IMR-90 (cell line): ENCODE results near the gene GPBAR1. TPM values are rescaled to one million over a fixed set of nuclear protein-coding genes. Genes with fewer than 3 reads are reported as not detected.

ENCODE experiments used
- ATAC-seq: fragments of 200-7000 bp; cut with Tn5 transposase; 2 replicates; pipeline ENCODE4 v1.9.1; 2020; ENCODE audit warnings: low read depth, mild to moderate bottlenecking, moderate library complexity
- BruUV-seq: library from RNA; stranded (reverse); fragments of 400-500 nt; replicated peaks from 2 replicates; lab custom pipeline; 2021; lab: Mats Ljungman, UMichigan
- CTCF ChIA-PET: fragments of 300-600 bp; formaldehyde crosslinking; extraction: SDS; loops from one replicate; lab custom pipeline; 2021; ENCODE audit warnings: antibody characterized with exemption; lab: Yijun Ruan, JAX
- POLR2A ChIA-PET: fragments of 300-600 bp; sonication (Branson Sonifier 250); formaldehyde crosslinking; loops from one replicate; lab custom pipeline; 2022; ENCODE audit warnings: antibody characterized with exemption; ENCODE audit not compliant: unreplicated experiment; lab: Charles Lee
- DNase-seq: peaks from one replicate; pipeline ENCODE4 v3.0.0; 2013
- H2AFZ ChIP-seq: replicated peaks from 2 replicates; pipeline ENCODE3; 2013; ENCODE audit warnings: low read length, mild to moderate bottlenecking; ENCODE audit not compliant: poor library complexity
- H2AK5ac ChIP-seq: 2 replicates; pipeline ENCODE4 v1.6.1; 2013; ENCODE audit warnings: low read depth, low read length, inconsistent platforms
- H2AK9ac ChIP-seq: replicated peaks from 2 replicates; pipeline ENCODE3; 2013; ENCODE audit warnings: mild to moderate bottlenecking, low read depth, low read length, moderate library complexity; ENCODE audit not compliant: poor library complexity
- H2BK120ac ChIP-seq: 2 replicates; pipeline ENCODE4 v1.6.1; 2013; ENCODE audit warnings: low read depth, low read length, inconsistent platforms
- H2BK15ac ChIP-seq: 3 replicates; pipeline ENCODE4 v1.6.1; 2013; ENCODE audit warnings: low read depth, low read length, inconsistent platforms
- H2BK20ac ChIP-seq: 2 replicates; pipeline ENCODE4 v1.6.1; 2013; ENCODE audit warnings: low read depth, mild to moderate bottlenecking, inconsistent platforms, low read length, moderate library complexity
- H2BK5ac ChIP-seq: 2 replicates; pipeline ENCODE4 v1.6.1; 2013; ENCODE audit warnings: mild to moderate bottlenecking, low read depth, low read length, inconsistent platforms; ENCODE audit not compliant: poor library complexity, severe bottlenecking
- H3K14ac ChIP-seq: replicated peaks from 2 replicates; pipeline ENCODE4 v1.6.1; 2013; ENCODE audit warnings: low read depth, low read length, inconsistent platforms
- H3K18ac ChIP-seq: 2 replicates; pipeline ENCODE4 v1.6.1; 2013; ENCODE audit warnings: low read depth, low read length, control low read depth
- H3K23ac ChIP-seq: 2 replicates; pipeline ENCODE4 v1.6.1; 2013; ENCODE audit warnings: low read depth, low read length, inconsistent platforms
- H3K27ac ChIP-seq: 2 replicates; pipeline ENCODE4 v1.5.1; 2013; ENCODE audit warnings: mild to moderate bottlenecking, control low read depth, low read length; ENCODE audit not compliant: insufficient read depth
- H3K27me3 ChIP-seq: 2 replicates; pipeline ENCODE4 v1.6.1; 2013; ENCODE audit warnings: low read length; ENCODE audit not compliant: control insufficient read depth, insufficient read depth
- H3K36me3 ChIP-seq: 2 replicates; pipeline ENCODE4 v1.6.1; 2013; ENCODE audit warnings: low read length, mixed read lengths; ENCODE audit not compliant: control insufficient read depth, insufficient read depth
- H3K4ac ChIP-seq: 2 replicates; pipeline ENCODE4 v1.6.1; 2013; ENCODE audit warnings: low read depth, low read length, inconsistent platforms
- H3K4me1 ChIP-seq: 2 replicates; pipeline ENCODE4 v1.6.1; 2013; ENCODE audit warnings: low read length, mixed read lengths; ENCODE audit not compliant: control insufficient read depth, insufficient read depth
- H3K4me2 ChIP-seq: 2 replicates; pipeline ENCODE4 v1.6.1; 2013; ENCODE audit warnings: low read depth, mild to moderate bottlenecking, control low read depth, low read length, moderate library complexity
- H3K4me3 ChIP-seq: 2 replicates; pipeline ENCODE4 v1.5.1; 2013; ENCODE audit warnings: low read depth, mild to moderate bottlenecking, control low read depth, low read length, moderate library complexity; ENCODE audit not compliant: insufficient read depth
- H3K56ac ChIP-seq: 2 replicates; pipeline ENCODE4 v1.6.1; 2013; ENCODE audit warnings: low read length, inconsistent platforms; ENCODE audit not compliant: insufficient read depth; ENCODE audit errors: extremely low read depth
- H3K79me1 ChIP-seq, 2 experiments: 2 replicates each; pipeline ENCODE4 v1.6.1; 2013; ENCODE audit warnings: low read length in 2 of 2, inconsistent platforms in 1 of 2, low read depth in 1 of 2
- H3K9ac ChIP-seq: 2 replicates; pipeline ENCODE4 v1.6.1; 2013; ENCODE audit warnings: low read depth, low read length, control low read depth
- H3K9me1 ChIP-seq: 2 replicates; pipeline ENCODE4 v1.6.1; 2013; ENCODE audit warnings: low read length, inconsistent platforms; ENCODE audit not compliant: insufficient read depth
- H3K9me3 ChIP-seq: 2 replicates; pipeline ENCODE4 v1.6.1; 2013; ENCODE audit warnings: low read length; ENCODE audit not compliant: control insufficient read depth, insufficient read depth
- H4K20me1 ChIP-seq: 2 replicates; pipeline ENCODE4 v1.6.1; 2013; ENCODE audit warnings: low read length, inconsistent platforms; ENCODE audit not compliant: insufficient read depth
- H4K5ac ChIP-seq: 2 replicates; pipeline ENCODE4 v1.6.1; 2013; ENCODE audit warnings: mild to moderate bottlenecking, low read depth, low read length, control low read depth
- H4K8ac ChIP-seq, 2 experiments: 2 replicates each; pipeline ENCODE4 v1.6.1; 2013; ENCODE audit warnings: low read depth in 2 of 2, low read length in 2 of 2, control low read depth in 1 of 2, inconsistent platforms in 1 of 2
- H4K91ac ChIP-seq: 2 replicates; pipeline ENCODE4 v1.6.1; 2013; ENCODE audit warnings: low read depth, low read length, inconsistent platforms; ENCODE audit not compliant: insufficient read depth
- BHLHE40 ChIP-seq: fragments of 150-350 bp; IDR thresholded peaks from 2 replicates; pipeline ENCODE4 v1.6.1; 2016; ENCODE audit warnings: mild to moderate bottlenecking, low read depth, low read length
- CHD1 ChIP-seq: IDR thresholded peaks from 2 replicates; pipeline ENCODE4 v1.6.1; 2012; ENCODE audit warnings: low read depth, low read length, improper control_type of control experiment
- MAFK ChIP-seq: IDR thresholded peaks from 2 replicates; pipeline ENCODE4 v1.6.1; 2012; ENCODE audit warnings: low read depth, low read length, improper control_type of control experiment
- MAZ ChIP-seq: IDR thresholded peaks from 2 replicates; pipeline ENCODE4 v1.6.1; 2012; ENCODE audit warnings: low read depth, mild to moderate bottlenecking, low read length, improper control_type of control experiment, moderate library complexity, borderline replicate concordance
- MXI1 ChIP-seq: IDR thresholded peaks from 2 replicates; pipeline ENCODE4 v1.6.1; 2012; ENCODE audit warnings: low read depth, mild to moderate bottlenecking, low read length, moderate library complexity, borderline replicate concordance
- NFE2L2 ChIP-seq: fragments of 150-350 bp; IDR thresholded peaks from 2 replicates; pipeline ENCODE4 v1.6.1; 2016; ENCODE audit warnings: low read depth, mild to moderate bottlenecking, low read length
- POLR2A ChIP-seq: IDR thresholded peaks from 2 replicates; pipeline ENCODE4 v1.6.1; 2012; ENCODE audit warnings: mild to moderate bottlenecking, low read depth, low read length
- RAD21 ChIP-seq: IDR thresholded peaks from 2 replicates; pipeline ENCODE4 v1.6.1; 2012; ENCODE audit warnings: low read length, improper control_type of control experiment
- RCOR1 ChIP-seq: IDR thresholded peaks from 2 replicates; pipeline ENCODE4 v1.6.1; 2012; ENCODE audit warnings: mild to moderate bottlenecking, low read length, improper control_type of control experiment; ENCODE audit not compliant: insufficient replicate concordance
- RFX5 ChIP-seq: IDR thresholded peaks from 2 replicates; pipeline ENCODE4 v1.8.0; 2012; ENCODE audit warnings: low read depth, mild to moderate bottlenecking, low read length, moderate library complexity
- SMC3 ChIP-seq: fragments of 150-350 bp; IDR thresholded peaks from 2 replicates; pipeline ENCODE4 v1.6.1; 2016; ENCODE audit warnings: low read depth, mild to moderate bottlenecking, antibody characterized with exemption, low read length, moderate library complexity
- WGBS, 2 experiments: methylation state at CpG; one replicate each; pipeline versions ENCODE4 v1.1.5 to v1.1.7; 2013; ENCODE audit warnings: missing lambda C conversion rate in 2 of 2; ENCODE audit not compliant: insufficient read length in 1 of 2; ENCODE audit errors: extremely low coverage in 2 of 2; 5-methylcytosine and 5-hydroxymethylcytosine counted together
- dilution Hi-C: fragments of 300-500 bp; cut with HindIII; formaldehyde crosslinking; loops from one replicate; pipeline ENCODE4 v1.14.3; 2018; ENCODE audit warnings: low sequenced_read_pairs; ENCODE audit not compliant: unreplicated experiment
- in situ Hi-C: fragments of 300-500 bp; cut with MboI; formaldehyde crosslinking; loops from 3 replicates; pipeline ENCODE4 v1.14.3; 2019; ENCODE audit warnings: low sequenced_read_pairs, inconsistent platforms, mixed read lengths
- intact Hi-C: fragments of 100-400 bp; cut with micrococcal nuclease; formaldehyde crosslinking; loops from 2 replicates; pipeline ENCODE4 v1.10.0; 2022
- polyA plus RNA-seq, 3 experiments: library from polyadenylated mRNA; depleted of rRNA; stranded (reverse); fragments of >200 nt; gene quantifications; 2 replicates each; pipeline ENCODE4 v1.2.3, GENCODE V29; 2012; ENCODE audit warnings: low replicate concordance in 1 of 3
- total RNA-seq: library from RNA; depleted of rRNA; stranded (reverse); fragments of >200 nt; gene quantifications from 2 replicates; pipeline ENCODE4 v1.2.3, GENCODE V29; 2012
- TF ChIP-seq, protein P1 (sequence below): conservative IDR thresholded peaks from 2 replicates; pipeline ENCODE4 v1.5.1; 2012; ENCODE audit warnings: mild to moderate bottlenecking, low read depth, low read length, improper control_type of control experiment
- TF ChIP-seq, protein P2 (sequence below): fragments of 150-350 bp; IDR thresholded peaks from 2 replicates; pipeline ENCODE4 v1.6.1; 2016; ENCODE audit warnings: low read depth, mild to moderate bottlenecking, low read length, moderate library complexity, borderline replicate concordance
- TF ChIP-seq, protein P3 (sequence below): fragments of 150-350 bp; IDR thresholded peaks from 2 replicates; pipeline ENCODE4 v1.6.1; 2017; ENCODE audit warnings: mild to moderate bottlenecking, antibody characterized with exemption, low read length, low read depth

GPBAR1 gene
- total and polyA plus RNA-seq, 2 of the 4 experiments (the other 2 are of a cell fraction): under 0.01 to 0.21 TPM

DNA sequence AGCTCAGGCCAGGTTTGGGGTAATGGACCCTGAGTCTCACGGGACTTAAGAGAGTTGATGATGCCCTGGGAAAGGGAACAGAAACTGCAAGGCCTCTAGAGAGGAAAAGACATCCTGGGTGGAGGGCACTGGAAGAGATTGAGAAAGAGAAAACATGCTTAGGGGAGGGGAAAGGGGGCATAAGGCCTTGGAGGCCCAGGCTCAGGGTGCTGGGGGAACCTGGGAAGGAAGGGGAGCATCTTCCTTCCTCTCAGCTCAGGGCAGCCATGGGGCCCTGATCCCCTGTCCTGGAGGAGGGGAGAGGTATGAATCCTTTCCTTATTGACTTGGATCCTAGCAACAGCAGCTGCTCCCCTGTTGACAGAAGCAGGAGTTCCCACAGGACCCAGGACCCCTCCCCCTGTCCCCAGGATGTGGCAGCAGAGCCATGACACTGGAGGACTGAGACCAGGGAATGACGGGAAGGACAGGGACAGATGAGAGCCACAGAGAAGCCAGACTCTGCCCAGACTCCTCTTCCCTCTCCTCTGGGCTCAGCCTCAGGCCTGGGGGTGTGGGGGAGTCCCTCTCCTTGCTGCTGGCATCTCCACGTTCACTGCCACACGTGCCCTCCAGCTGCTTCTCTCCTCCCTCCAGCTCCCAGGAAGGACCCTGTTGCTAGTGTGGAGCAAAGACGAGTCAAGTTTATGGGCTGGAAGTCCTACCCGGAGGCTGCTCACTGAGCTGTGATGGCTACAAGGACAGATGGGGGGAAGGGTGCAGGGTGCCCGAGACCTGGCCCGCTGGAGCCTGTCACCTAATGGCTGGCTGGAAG lies 815 bp downstream of the GPBAR1 start:
- no peak overlapping the region for H4K5ac ChIP-seq
- peaks cover 34% of the 10 kb centered on the region for H3K36me3 ChIP-seq
- TF ChIP-seq RAD21 (no peak), POLR2A (no peak), MAFK (no peak), RFX5 (no peak), MXI1 (no peak), RCOR1 (no peak), BHLHE40 (no peak), MAZ (no peak), SMC3 (no peak), CHD1 (no peak), NFE2L2 (no peak)
- TF ChIP-seq, protein P1, sequence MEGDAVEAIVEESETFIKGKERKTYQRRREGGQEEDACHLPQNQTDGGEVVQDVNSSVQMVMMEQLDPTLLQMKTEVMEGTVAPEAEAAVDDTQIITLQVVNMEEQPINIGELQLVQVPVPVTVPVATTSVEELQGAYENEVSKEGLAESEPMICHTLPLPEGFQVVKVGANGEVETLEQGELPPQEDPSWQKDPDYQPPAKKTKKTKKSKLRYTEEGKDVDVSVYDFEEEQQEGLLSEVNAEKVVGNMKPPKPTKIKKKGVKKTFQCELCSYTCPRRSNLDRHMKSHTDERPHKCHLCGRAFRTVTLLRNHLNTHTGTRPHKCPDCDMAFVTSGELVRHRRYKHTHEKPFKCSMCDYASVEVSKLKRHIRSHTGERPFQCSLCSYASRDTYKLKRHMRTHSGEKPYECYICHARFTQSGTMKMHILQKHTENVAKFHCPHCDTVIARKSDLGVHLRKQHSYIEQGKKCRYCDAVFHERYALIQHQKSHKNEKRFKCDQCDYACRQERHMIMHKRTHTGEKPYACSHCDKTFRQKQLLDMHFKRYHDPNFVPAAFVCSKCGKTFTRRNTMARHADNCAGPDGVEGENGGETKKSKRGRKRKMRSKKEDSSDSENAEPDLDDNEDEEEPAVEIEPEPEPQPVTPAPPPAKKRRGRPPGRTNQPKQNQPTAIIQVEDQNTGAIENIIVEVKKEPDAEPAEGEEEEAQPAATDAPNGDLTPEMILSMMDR: no peak
- TF ChIP-seq, protein P2, sequence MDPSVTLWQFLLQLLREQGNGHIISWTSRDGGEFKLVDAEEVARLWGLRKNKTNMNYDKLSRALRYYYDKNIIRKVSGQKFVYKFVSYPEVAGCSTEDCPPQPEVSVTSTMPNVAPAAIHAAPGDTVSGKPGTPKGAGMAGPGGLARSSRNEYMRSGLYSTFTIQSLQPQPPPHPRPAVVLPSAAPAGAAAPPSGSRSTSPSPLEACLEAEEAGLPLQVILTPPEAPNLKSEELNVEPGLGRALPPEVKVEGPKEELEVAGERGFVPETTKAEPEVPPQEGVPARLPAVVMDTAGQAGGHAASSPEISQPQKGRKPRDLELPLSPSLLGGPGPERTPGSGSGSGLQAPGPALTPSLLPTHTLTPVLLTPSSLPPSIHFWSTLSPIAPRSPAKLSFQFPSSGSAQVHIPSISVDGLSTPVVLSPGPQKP: no peak
- TF ChIP-seq, protein P3, sequence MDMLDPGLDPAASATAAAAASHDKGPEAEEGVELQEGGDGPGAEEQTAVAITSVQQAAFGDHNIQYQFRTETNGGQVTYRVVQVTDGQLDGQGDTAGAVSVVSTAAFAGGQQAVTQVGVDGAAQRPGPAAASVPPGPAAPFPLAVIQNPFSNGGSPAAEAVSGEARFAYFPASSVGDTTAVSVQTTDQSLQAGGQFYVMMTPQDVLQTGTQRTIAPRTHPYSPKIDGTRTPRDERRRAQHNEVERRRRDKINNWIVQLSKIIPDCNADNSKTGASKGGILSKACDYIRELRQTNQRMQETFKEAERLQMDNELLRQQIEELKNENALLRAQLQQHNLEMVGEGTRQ: no peak
- H2AK9ac ChIP-seq: no peak overlapping the region
- H3K14ac ChIP-seq: no peak overlapping the region
- in situ Hi-C loops (no loop called here), intact Hi-C loops (no loop called here), dilution Hi-C loops (no loop called here)
- H3K27me3 ChIP-seq: no peaks in the 10 kb centered on the region
- no peak overlapping the region for H2BK20ac ChIP-seq
- DNase-seq (no peak), ATAC-seq (no peak)
- H3K4me3 ChIP-seq: no peak overlapping the region
- peaks cover 0 to 3% of the 10 kb centered on the region in 2 experiments; a peak in 1 of 4 replicates for H3K79me1 ChIP-seq
- H3K4me2 ChIP-seq: no peak overlapping the region
- H4K20me1 ChIP-seq: peaks cover 5% of the 10 kb centered on the region; the same call in 1 of the 2 replicates
- no peak overlapping the region for H3K18ac ChIP-seq
- H3K9ac ChIP-seq: no peak overlapping the region
- H4K8ac ChIP-seq: no peak overlapping the region
- no peaks in the 10 kb centered on the region; the same call in 1 of the 2 replicates for H3K9me1 ChIP-seq
- no peak overlapping the region for H3K4ac ChIP-seq
- no peak overlapping the region for H2BK15ac ChIP-seq
- H3K27ac ChIP-seq: no peak overlapping the region
- no peak overlapping the region for H3K56ac ChIP-seq
- no peak overlapping the region; the same call in 1 of the 2 replicates for H3K23ac ChIP-seq
- POLR2A ChIA-PET: no interaction called here
- H3K9me3 ChIP-seq: no peaks in the 10 kb centered on the region
- 83% methylated on average over 1 of the region's 8 CpGs; no CpG with 5 or more reads in 1 of the 2 experiments for WGBS, 2 experiments
- H2BK5ac ChIP-seq: no peak overlapping the region
- no peak overlapping the region for H2AK5ac ChIP-seq
- H3K4me1 ChIP-seq: peaks cover 12% of the 10 kb centered on the region
- no peak overlapping the region for H4K91ac ChIP-seq
- CTCF ChIA-PET: no interaction called here
- H2AFZ ChIP-seq: no peak overlapping the region
- no TSS peak for BruUV-seq
- H2BK120ac ChIP-seq: no peak overlapping the region
